ENCODE measurements around the gene POSTN. TPM values are rescaled to one million over a fixed set of nuclear protein-coding genes. Genes with fewer than 3 reads are reported as not detected.

POSTN gene
- total RNA-seq, 1 donor from 2014 or later = 295 TPM

DNA sequence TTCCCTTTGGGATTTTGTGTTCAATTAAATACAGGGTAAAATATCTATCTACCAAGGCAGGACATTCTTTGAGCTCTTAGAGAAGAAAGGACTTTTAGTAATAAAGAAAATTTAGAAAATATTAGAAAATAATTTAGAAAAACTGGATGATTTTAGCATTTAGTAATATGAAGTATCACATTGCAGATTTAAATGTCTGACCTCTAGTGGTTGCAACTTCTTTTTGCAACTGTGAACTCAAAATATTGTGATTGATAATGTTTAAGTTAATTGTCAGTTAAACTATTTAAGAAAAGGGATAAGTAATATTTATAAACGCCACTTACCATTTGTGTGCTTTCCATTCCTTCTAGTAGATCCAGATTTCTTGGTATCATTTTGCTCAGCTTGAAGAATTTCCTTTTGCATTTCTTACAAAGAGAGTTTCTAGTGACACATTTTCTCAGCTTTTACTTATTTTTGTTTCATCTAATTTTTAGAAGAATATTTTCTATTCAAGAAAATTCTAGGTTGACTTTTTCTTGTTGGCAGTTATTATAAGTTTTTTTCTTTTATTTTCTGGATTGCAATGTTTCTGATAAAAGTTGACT is 10.3 kb upstream of the POSTN start:
- TF ChIP-seq, protein P1, sequence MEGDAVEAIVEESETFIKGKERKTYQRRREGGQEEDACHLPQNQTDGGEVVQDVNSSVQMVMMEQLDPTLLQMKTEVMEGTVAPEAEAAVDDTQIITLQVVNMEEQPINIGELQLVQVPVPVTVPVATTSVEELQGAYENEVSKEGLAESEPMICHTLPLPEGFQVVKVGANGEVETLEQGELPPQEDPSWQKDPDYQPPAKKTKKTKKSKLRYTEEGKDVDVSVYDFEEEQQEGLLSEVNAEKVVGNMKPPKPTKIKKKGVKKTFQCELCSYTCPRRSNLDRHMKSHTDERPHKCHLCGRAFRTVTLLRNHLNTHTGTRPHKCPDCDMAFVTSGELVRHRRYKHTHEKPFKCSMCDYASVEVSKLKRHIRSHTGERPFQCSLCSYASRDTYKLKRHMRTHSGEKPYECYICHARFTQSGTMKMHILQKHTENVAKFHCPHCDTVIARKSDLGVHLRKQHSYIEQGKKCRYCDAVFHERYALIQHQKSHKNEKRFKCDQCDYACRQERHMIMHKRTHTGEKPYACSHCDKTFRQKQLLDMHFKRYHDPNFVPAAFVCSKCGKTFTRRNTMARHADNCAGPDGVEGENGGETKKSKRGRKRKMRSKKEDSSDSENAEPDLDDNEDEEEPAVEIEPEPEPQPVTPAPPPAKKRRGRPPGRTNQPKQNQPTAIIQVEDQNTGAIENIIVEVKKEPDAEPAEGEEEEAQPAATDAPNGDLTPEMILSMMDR (conservative IDR thresholded peaks at IDR 0.05) = peak; percentile 72
- peaks cover 3% of the 10 kb centered on the region for H3K27me3 Mint-ChIP-seq
- H3K4me3 Mint-ChIP-seq = no peak overlapping the region
- H3K36me3 Mint-ChIP-seq = no peaks in the 10 kb centered on the region
- no peak overlapping the region for H3K27ac Mint-ChIP-seq
- H3K9me3 Mint-ChIP-seq = no peaks in the 10 kb centered on the region
- no peak for DNase-seq (ENCODE audit: extremely low spot score, unreplicated experiment)
- H3K4me1 Mint-ChIP-seq (ENCODE audit: unreplicated experiment) = peaks cover 13% of the 10 kb centered on the region

DNA sequence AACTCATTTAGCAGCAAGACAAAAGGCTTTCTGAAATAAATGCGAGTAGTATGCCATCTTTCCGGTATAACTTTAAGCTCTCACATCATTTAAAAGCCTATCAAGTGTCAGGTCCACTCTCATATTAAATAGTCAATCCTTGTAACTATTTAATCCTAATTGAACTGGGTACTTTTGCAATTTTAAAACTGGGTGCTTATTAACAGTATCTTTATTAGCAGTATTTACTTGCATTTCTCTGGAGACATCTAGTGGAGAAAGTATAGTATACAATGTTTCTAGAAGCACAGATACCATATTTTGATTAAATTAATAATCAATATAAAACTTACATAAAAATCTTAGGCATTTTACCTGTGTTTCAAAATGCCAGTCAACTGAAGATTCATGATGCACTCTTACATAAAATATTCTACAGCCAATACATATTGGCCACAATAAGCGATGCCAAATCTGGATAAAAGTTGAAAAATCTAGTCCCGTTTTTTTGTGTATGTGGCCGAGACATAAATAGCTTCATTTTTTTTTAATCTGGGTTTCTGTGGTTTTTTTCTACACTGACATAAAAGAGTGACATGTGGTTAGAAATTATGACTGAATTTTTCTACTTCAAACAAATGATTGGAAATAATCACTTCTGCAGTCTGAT is 4.3 kb upstream of the POSTN start:
- H3K27ac Mint-ChIP-seq = no peak overlapping the region

DNA sequence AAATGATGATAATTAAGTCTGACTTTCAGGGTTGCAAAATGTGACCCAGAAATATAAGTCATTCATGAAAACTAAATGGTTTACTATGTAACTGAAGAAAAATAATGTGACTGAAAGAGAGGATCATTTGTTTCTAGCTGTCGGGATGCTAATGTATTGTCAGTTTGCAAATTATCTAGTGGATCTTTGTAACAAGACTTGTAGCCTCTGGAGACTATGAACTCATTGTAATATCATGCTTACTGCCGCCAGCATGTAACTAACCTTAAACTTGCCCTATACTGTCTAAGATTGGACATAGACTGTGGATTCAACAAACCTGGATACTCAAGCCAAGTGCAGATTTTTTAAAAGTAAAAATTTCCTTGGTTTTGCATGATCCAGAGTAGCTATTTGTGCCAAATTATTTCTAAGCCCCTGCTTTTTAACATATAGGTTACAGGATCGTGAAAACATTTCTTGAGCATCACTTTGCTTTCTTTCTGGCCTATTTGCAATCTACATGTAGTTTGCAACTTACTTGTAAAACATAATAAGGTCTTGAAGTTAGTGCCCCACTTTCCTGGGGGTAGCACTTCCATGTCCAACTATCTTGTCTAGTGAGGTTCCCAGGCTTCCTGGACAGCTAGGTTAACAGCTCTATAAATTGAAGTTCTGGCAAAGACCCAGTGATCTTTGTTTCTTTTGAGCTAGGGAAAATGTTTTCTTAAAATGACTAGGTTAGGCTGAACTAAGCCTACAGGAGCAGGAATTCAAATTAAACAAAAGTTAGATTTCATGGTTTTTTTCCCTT is 3.3 kb upstream of the POSTN start:
- Mint-ChIP-seq H3K4me3 (no peak overlapping the region), H3K27me3 (peaks cover 3% of the 10 kb centered on the region), H3K36me3 (peaks cover under 1% of the 10 kb centered on the region), H3K27ac (no peak overlapping the region), H3K4me1 (ENCODE audit: unreplicated experiment) (peaks cover 15% of the 10 kb centered on the region), H3K9me3 (no peaks in the 10 kb centered on the region)
- DNase-seq (ENCODE audit: extremely low spot score, unreplicated experiment) = no peak
- TF ChIP-seq, protein P1 (conservative IDR thresholded peaks at IDR 0.05) = no peak

More for the DNA sequence above, 4.3 kb upstream of the POSTN start:
- Mint-ChIP-seq H3K4me3 (no peak overlapping the region), H3K9me3 (no peaks in the 10 kb centered on the region), H3K36me3 (no peaks in the 10 kb centered on the region), H3K4me1 (ENCODE audit: unreplicated experiment) (peaks cover 15% of the 10 kb centered on the region), H3K27me3 (peaks cover 3% of the 10 kb centered on the region)
- TF ChIP-seq, protein P1 (conservative IDR thresholded peaks at IDR 0.05) = peak; percentile 77
- DNase-seq (ENCODE audit: extremely low spot score, unreplicated experiment) = no peak

DNA sequence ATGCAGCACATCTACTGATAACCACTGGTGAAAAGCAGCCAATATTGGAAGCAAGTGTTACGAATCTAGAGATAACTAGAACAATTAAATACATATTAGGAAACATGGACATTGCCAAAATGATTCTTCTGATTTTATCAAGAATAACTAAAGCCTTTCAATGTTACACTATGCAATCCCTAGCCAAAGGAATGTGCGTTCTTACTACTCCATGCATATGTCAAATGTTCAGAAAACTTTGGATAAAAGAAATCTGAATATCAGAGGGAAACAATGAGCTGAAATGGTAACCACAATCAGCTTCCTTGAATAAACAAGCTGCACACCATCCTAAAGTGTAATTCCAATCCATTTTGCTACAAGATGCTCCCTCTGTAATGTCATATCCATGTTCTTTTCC is 951 bp upstream of the POSTN start:
- peaks cover 22% of the 10 kb centered on the region for H3K4me1 Mint-ChIP-seq (ENCODE audit: unreplicated experiment)
- no peak overlapping the region for H3K27ac Mint-ChIP-seq
- peaks cover 3% of the 10 kb centered on the region for H3K27me3 Mint-ChIP-seq
- TF ChIP-seq, protein P1 (conservative IDR thresholded peaks at IDR 0.05) = no peak
- peaks cover 4% of the 10 kb centered on the region for H3K36me3 Mint-ChIP-seq
- no peak for DNase-seq (ENCODE audit: extremely low spot score, unreplicated experiment)
- no peaks in the 10 kb centered on the region for H3K9me3 Mint-ChIP-seq
- H3K4me3 Mint-ChIP-seq = peak overlapping the region; percentile 57

DNA sequence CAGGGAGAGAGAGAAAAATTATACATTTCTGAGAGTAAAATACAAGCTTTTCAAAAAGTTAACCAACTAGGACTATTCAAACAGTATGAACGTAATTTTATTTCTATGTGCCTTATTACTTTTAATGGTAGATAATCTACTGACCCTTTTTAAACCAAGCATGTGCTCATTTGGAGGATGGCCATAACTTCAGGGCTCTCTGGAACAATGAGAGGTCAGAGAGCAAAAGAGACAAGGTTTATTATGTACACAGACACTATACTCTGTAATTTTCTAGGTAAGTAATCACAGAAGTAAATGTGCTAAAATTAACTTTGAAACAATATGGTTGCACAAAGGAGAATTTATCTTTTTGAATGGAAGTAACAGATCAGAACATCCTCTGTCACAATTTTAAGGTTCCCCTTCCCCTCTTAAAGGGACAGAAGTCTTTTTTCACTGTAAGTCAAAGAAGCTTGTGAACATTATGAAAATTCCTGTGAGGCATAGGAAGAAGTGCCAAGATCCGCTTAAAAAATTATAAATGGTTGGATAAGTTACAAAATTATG is 1.0 kb downstream of the POSTN start:
- DNase-seq (ENCODE audit: extremely low spot score, unreplicated experiment) = no peak
- peak overlapping the region; percentile 81 for H3K4me3 Mint-ChIP-seq
- TF ChIP-seq, protein P1 (conservative IDR thresholded peaks at IDR 0.05) = no peak
- H3K27ac Mint-ChIP-seq = no peak overlapping the region
- no peaks in the 10 kb centered on the region for H3K9me3 Mint-ChIP-seq
- peaks cover 23% of the 10 kb centered on the region for H3K4me1 Mint-ChIP-seq (ENCODE audit: unreplicated experiment)
- peaks cover 4% of the 10 kb centered on the region for H3K36me3 Mint-ChIP-seq
- H3K27me3 Mint-ChIP-seq = no peaks in the 10 kb centered on the region
